ENCODE measurements around the gene AGAP3. TPM values are rescaled to one million over a fixed set of nuclear protein-coding genes. Genes with fewer than 3 reads are reported as not detected.

Gene AGAP3
- total RNA-seq, 4 donors from 2014 or later = 28.2 to 174 (median 53.2) TPM

DNA sequence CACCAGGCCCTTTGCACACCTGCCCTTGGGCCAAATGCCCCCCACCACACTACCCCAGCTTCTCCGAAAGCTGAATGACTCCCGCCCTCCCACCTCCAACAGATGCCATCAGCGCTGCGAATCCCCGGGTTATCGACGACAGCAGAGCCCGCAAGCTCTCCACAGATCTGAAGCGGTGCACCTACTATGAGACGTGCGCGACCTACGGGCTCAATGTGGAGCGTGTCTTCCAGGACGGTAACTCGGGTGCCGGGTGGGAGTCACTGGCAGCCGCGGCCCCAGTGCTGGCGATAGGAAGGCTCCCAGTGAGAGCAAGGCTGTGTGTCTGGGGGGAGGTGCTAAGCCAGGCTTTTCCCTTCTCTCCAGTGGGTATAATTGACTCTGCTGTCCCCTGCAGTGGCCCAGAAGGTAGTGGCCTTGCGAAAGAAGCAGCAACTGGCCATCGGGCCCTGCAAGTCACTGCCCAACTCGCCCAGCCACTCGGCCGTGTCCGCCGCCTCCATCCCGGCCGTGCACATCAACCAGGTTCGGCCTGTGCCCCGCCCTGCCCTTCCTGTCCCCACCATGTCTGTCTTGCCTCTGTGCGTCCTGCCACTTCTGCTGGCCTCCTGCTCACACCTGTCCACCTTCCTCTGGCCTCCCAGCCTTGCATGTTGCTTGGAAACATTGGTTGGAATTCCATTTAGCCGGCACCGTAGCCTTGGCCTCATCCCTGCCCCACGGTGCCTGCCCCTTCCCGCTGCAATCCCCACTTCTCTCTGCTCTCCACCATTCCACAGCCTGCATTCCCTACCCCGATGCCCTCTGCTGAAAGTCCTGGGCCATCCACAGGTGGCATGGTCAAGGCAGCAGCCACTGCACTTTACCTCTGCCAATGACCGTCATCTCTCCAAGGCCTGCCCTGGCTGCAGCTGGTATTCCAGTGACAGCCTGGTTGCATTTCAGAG is 32.1 kb downstream of the AGAP3 start:
- H3K27ac ChIP-seq = no peak overlapping the region
- intact Hi-C loops (cut with DNase I; ENCODE audit: low total_unique reads) = loop anchor here (10.0 kb wide), 1 partner anchor 94 kb away; the partner anchor contains the start of genes ABCB8 and ATG9B
- no peaks in the 10 kb centered on the region for H3K9me3 ChIP-seq
- no peaks in the 10 kb centered on the region for H3K27me3 ChIP-seq
- peaks cover 0 to 19% of the 10 kb centered on the region in 2 donors for H3K4me1 ChIP-seq
- H3K36me3 ChIP-seq = no peaks in the 10 kb centered on the region
- TF ChIP-seq POLR2A (IDR thresholded peaks at IDR 0.05) = no peak
- TF ChIP-seq CTCF (IDR thresholded peaks at IDR 0.05) = no peak
- H3K4me3 ChIP-seq = no peak overlapping the region
- no peak for DNase-seq

DNA sequence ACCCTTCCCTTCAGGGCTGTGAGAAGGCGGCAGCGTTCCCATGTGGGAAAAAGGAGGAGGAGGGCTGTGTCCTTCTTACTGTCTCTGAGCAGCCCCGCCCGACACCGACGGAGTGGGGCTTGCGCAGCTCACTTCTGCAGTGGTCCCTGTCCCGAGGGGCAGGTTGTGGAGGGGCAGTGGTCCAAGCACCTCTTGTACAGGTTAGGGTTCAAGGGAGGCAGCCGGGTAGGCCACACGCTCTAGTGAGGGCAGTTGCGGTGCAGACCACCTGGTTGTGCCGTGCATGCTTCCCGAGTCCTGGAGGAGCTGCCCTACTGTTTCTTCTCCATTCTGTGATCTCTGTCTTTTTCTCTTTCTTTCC is 32.8 kb downstream of the AGAP3 start:
- Histone ChIP-seq H3K4me1 (peaks cover 0 to 14% of the 10 kb centered on the region in 2 donors), H3K27me3 (no peaks in the 10 kb centered on the region), H3K36me3 (no peaks in the 10 kb centered on the region), H3K27ac (no peak overlapping the region), H3K9me3 (no peaks in the 10 kb centered on the region), H3K4me3 (no peak overlapping the region)
- DNase-seq = no peak
- TF ChIP-seq POLR2A (IDR thresholded peaks at IDR 0.05) (no peak), CTCF (IDR thresholded peaks at IDR 0.05) (no peak)
- intact Hi-C loops (cut with DNase I; ENCODE audit: low total_unique reads) = loop anchor here (10.0 kb wide), 1 partner anchor 94 kb away; the partner anchor contains the start of genes ABCB8 and ATG9B

GRCh38 chr7:151119902-151120301 is 33.6 kb downstream of the AGAP3 start:
- Histone ChIP-seq H3K4me3 (no peak overlapping the region), H3K9me3 (no peaks in the 10 kb centered on the region), H3K36me3 (no peaks in the 10 kb centered on the region), H3K4me1 (peaks cover 0 to 7% of the 10 kb centered on the region in 2 donors), H3K27me3 (no peaks in the 10 kb centered on the region), H3K27ac (no peak overlapping the region)
- TF ChIP-seq CTCF (IDR thresholded peaks at IDR 0.05) = no peak
- no peak for TF ChIP-seq POLR2A (IDR thresholded peaks at IDR 0.05)
- intact Hi-C loops (cut with DNase I; ENCODE audit: low total_unique reads) = loop anchor here (10.0 kb wide), 1 partner anchor 95 kb away; the partner anchor contains the start of genes ABCB8 and ATG9B
- DNase-seq = no peak

- no peak overlapping the region for H3K4me3 ChIP-seq
- peaks cover 0 to 11% of the 10 kb centered on the region in 2 donors for H3K4me1 ChIP-seq
- no peaks in the 10 kb centered on the region for H3K9me3 ChIP-seq
- intact Hi-C loops (cut with DNase I; ENCODE audit: low total_unique reads) = no loop called here
- no peak overlapping the region for H3K27ac ChIP-seq
- no peak for DNase-seq
- H3K27me3 ChIP-seq = no peaks in the 10 kb centered on the region
- no peaks in the 10 kb centered on the region for H3K36me3 ChIP-seq
- TF ChIP-seq POLR2A (IDR thresholded peaks at IDR 0.05) (no peak), CTCF (IDR thresholded peaks at IDR 0.05) (no peak)
Observed at GRCh38 chr7:151120896-151121295, 34.6 kb downstream of the AGAP3 start.

Data from uterus (tissue), 4 donors.